ENCODE data around the gene DIAPH1. TPM values are rescaled to one million over a fixed set of nuclear protein-coding genes. Genes with fewer than 3 reads are reported as not detected.

Gene DIAPH1
- total RNA-seq, 3 donors from 2014 or later: 58.8 to 64.8 (median 63.6) TPM

DNA sequence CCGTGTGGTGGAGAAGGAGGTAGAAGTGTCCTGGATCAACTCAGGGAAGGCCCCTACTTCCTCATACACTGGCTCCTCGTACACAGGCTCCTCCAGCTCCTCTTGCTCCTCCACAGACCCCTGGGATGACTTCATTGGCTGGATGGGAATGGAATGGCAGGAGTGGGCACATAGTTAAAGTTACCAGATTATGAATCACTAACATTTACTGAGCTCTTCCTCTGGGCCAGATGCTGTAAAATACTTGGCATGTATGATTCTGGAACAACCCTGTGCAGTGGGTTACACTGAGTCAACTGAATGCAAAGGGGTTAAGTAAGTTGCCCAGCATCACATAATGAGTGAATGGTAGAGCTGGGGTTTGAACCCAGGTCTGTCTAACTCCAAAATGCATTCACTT lies 35.5 kb upstream of the DIAPH1 start:
- H3K27ac ChIP-seq: no peak overlapping the region
- TF ChIP-seq POLR2AphosphoS5 (IDR thresholded peaks at IDR 0.05): no peak
- TF ChIP-seq POLR2A (IDR thresholded peaks at IDR 0.05): no peak
- TF ChIP-seq, protein P1, sequence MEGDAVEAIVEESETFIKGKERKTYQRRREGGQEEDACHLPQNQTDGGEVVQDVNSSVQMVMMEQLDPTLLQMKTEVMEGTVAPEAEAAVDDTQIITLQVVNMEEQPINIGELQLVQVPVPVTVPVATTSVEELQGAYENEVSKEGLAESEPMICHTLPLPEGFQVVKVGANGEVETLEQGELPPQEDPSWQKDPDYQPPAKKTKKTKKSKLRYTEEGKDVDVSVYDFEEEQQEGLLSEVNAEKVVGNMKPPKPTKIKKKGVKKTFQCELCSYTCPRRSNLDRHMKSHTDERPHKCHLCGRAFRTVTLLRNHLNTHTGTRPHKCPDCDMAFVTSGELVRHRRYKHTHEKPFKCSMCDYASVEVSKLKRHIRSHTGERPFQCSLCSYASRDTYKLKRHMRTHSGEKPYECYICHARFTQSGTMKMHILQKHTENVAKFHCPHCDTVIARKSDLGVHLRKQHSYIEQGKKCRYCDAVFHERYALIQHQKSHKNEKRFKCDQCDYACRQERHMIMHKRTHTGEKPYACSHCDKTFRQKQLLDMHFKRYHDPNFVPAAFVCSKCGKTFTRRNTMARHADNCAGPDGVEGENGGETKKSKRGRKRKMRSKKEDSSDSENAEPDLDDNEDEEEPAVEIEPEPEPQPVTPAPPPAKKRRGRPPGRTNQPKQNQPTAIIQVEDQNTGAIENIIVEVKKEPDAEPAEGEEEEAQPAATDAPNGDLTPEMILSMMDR (IDR thresholded peaks at IDR 0.05): no peak
- H3K27me3 ChIP-seq: no peaks in the 10 kb centered on the region
- H3K4me1 ChIP-seq: peaks cover 0 to 5% of the 10 kb centered on the region in 2 donors
- no peaks in the 10 kb centered on the region for H3K9me3 ChIP-seq
- DNase-seq (ENCODE audit: low spot score in 2 of 2): no peak
- intact Hi-C loops (cut with DNase I; ENCODE audit: low total_unique reads): no loop called here
- no peaks in the 10 kb centered on the region for H3K36me3 ChIP-seq
- H3K4me3 ChIP-seq: no peak overlapping the region

DNA sequence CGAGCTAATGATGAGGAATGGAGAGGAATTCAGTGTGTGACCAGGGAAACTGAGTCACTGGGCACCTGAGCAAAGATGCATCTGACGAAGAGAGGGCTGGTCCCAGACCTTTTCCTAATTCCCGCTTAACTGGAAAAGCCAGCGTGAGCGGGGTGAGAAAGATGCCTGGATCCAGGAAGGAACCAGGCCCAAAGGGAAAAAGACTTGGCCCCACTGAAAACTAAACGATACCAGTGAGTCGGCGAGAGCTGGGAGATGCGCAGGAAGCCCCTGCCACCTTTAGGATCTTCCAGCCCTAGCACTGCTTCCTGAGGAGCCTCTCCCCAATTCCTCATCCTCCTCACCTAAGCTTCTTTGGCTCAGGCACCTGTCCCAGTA lies 32.9 kb upstream of the DIAPH1 start:
- no peaks in the 10 kb centered on the region for H3K9me3 ChIP-seq
- peak overlapping the region; percentile 52 to 82 for H3K27ac ChIP-seq
- no peak for TF ChIP-seq POLR2AphosphoS5 (IDR thresholded peaks at IDR 0.05)
- TF ChIP-seq, protein P1 (IDR thresholded peaks at IDR 0.05): no peak
- TF ChIP-seq POLR2A (IDR thresholded peaks at IDR 0.05): no peak
- intact Hi-C loops (cut with DNase I; ENCODE audit: low total_unique reads): no loop called here
- peaks cover 0 to 5% of the 10 kb centered on the region in 2 donors for H3K4me1 ChIP-seq
- H3K36me3 ChIP-seq: no peaks in the 10 kb centered on the region
- H3K4me3 ChIP-seq: peak overlapping the region; percentile 70 to 76 (median 74)
- DNase-seq (ENCODE audit: low spot score in 2 of 2): no peak
- H3K27me3 ChIP-seq: no peaks in the 10 kb centered on the region

DNA sequence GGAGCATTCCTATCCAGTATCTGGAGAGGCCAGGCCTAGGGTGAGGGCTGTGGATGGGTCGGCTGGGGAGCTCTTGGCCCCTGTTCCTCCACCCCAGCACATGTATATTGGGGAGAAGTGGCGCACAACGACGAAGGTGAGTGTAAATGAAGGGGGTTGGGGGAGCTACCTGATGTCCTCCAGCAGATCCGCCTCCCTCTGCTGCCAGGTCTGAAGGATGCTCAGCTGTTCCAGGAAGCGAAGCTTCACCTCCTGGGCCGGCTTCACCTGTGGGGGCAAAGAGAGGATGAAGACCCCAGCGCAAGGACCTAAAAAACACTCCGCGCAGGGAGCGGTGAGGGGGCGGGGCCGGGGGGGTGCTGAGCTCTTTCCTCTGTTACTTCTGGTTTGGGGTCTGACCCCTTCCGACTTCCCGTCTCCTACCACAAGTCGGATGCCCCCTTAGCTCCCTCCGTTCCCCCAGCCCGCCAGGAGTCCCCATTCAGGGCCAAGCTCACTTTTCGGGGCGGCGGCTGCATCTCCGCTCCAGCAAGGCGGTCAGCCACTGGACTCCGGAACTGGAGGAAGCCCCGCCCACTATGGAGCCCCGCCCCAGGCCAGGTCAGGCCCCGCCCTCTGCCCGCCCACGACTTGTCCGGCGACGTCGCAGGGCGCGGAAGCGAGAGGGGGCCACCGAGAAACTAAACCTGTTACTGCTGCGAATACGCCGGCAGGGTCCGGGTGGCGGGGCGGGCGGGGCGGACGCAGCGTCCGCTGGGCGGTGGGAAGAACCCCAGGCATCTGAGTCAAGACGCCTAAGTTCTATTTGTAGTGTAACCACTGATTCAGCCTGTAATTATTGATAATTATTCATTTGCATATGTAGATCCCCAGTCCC lies 32.3 kb upstream of the DIAPH1 start, which contains the start of gene FCHSD1:
Gene FCHSD1, minus strand, starts transcription at position 568 of the 877 bp plus-strand sequence. Its CDS starts 50 bp downstream, at position 518.
- Histone ChIP-seq H3K27ac (peak within 1 kb of the TSS; percentile 52 to 82), H3K9me3 (no peaks in the 10 kb centered on the region), H3K36me3 (no peaks in the 10 kb centered on the region), H3K27me3 (no peaks in the 10 kb centered on the region), H3K4me3 (peak within 1 kb of the TSS; percentile 70 to 76 (median 74)), H3K4me1 (peaks cover 0 to 5% of the 10 kb centered on the region in 2 donors)
- peak; percentile 81 to 93 for DNase-seq (ENCODE audit: low spot score in 2 of 2)
- intact Hi-C loops (cut with DNase I; ENCODE audit: low total_unique reads): no loop called here
- TF ChIP-seq POLR2AphosphoS5 (IDR thresholded peaks at IDR 0.05): peak in 1 of 3 donors; percentile 13
- TF ChIP-seq, protein P1 (IDR thresholded peaks at IDR 0.05): no peak
- no peak for TF ChIP-seq POLR2A (IDR thresholded peaks at IDR 0.05)

DNA sequence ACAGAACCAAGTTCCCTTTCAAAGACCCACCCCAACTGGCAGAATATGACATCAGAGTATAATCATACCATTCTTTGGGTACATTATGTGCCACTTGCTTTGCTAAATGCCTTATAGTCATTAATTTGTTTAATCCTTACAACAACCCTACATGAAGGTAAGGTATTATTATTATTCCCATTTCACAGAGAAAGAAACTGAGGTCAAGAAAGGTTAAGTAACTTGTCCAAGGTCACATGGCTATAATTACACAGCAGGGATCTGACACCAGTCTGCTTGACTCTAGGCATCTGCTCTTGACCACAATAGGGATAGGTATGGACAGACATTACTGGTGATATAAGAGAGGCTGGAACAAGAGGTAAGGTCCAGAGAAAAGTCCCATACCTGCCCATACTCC lies 31.2 kb upstream of the DIAPH1 start:
- TF ChIP-seq POLR2A (IDR thresholded peaks at IDR 0.05): no peak
- no peak for TF ChIP-seq POLR2AphosphoS5 (IDR thresholded peaks at IDR 0.05)
- TF ChIP-seq, protein P1 (IDR thresholded peaks at IDR 0.05): no peak
- Histone ChIP-seq H3K36me3 (no peaks in the 10 kb centered on the region), H3K27ac (no peak overlapping the region), H3K9me3 (no peaks in the 10 kb centered on the region), H3K4me1 (peaks cover 0 to 5% of the 10 kb centered on the region in 2 donors), H3K4me3 (peak overlapping the region in 1 of 3 donors; percentile 76), H3K27me3 (no peaks in the 10 kb centered on the region)
- intact Hi-C loops (cut with DNase I; ENCODE audit: low total_unique reads): no loop called here
- no peak for DNase-seq (ENCODE audit: low spot score in 2 of 2)

DNA sequence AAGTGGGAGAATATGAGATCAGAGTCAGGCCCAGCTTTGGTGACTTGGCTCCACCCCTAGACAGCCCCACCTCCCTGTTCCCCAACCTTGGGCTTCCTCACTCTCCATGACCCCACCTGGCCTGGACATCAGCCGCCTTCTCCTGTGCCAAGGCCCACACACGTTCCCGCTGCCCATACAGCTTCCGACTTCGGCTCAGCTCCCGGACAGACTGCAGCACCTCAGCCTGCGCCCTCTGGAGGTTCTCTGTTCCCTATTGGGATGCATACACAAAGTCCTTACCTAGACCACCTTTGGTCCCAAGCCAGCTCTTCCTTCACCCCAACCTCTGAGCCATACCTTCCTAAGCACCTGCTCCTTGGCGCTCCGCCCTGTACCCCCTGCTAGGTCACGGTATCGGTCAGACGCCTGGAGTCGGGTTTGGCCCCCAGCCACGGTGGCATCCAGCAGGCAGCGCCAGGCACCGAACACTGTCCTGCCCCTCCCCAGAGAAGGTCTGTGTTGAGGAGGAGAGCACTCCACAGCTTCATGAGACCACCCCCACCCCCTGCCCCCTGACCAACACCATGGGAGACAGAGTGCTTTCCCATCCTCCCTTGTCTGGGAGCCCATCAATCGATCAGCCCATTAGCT lies 30.4 kb upstream of the DIAPH1 start:
- H3K4me3 ChIP-seq: no peak overlapping the region
- H3K9me3 ChIP-seq: no peaks in the 10 kb centered on the region
- peaks cover 0 to 5% of the 10 kb centered on the region in 2 donors for H3K4me1 ChIP-seq
- intact Hi-C loops (cut with DNase I; ENCODE audit: low total_unique reads): no loop called here
- TF ChIP-seq POLR2AphosphoS5 (IDR thresholded peaks at IDR 0.05) (no peak), POLR2A (IDR thresholded peaks at IDR 0.05) (no peak)
- TF ChIP-seq, protein P1 (IDR thresholded peaks at IDR 0.05): no peak
- no peaks in the 10 kb centered on the region for H3K36me3 ChIP-seq
- H3K27ac ChIP-seq: no peak overlapping the region
- no peak for DNase-seq (ENCODE audit: low spot score in 2 of 2)
- H3K27me3 ChIP-seq: no peaks in the 10 kb centered on the region

Measured in breast epithelium (tissue), 4 donors.